LNCAP (cell line): ENCODE measurements around the gene TMTC1.

Source experiments
- TF ChIP-seq, protein P1 (sequence below): fragments of 450-650 bp; IDR thresholded peaks from 2 replicates; pipeline ENCODE4 v1.5.1; 2017; ENCODE audit warnings: mild to moderate bottlenecking

TMTC1 gene

DNA sequence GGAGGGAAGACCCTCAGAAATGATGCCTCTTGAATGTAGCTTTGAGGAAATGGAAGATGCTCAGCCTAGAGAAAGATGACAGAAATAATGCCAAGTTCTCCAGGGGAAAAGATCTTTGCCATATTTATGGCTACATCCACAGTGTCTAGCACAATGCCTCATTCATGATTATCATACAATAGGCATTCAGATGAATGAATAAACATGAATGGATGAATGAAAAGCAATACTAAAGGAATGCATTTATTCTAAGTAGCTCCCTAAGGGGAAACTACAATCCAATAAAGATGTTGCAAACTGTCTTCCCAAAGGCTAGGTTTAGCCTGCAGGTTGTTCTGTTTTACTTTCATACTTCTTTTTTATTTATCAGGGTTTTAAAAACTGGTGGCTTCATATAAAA, 12.0 kb downstream of the TMTC1 start:
- TF ChIP-seq, protein P1, sequence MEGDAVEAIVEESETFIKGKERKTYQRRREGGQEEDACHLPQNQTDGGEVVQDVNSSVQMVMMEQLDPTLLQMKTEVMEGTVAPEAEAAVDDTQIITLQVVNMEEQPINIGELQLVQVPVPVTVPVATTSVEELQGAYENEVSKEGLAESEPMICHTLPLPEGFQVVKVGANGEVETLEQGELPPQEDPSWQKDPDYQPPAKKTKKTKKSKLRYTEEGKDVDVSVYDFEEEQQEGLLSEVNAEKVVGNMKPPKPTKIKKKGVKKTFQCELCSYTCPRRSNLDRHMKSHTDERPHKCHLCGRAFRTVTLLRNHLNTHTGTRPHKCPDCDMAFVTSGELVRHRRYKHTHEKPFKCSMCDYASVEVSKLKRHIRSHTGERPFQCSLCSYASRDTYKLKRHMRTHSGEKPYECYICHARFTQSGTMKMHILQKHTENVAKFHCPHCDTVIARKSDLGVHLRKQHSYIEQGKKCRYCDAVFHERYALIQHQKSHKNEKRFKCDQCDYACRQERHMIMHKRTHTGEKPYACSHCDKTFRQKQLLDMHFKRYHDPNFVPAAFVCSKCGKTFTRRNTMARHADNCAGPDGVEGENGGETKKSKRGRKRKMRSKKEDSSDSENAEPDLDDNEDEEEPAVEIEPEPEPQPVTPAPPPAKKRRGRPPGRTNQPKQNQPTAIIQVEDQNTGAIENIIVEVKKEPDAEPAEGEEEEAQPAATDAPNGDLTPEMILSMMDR: no peak

DNA sequence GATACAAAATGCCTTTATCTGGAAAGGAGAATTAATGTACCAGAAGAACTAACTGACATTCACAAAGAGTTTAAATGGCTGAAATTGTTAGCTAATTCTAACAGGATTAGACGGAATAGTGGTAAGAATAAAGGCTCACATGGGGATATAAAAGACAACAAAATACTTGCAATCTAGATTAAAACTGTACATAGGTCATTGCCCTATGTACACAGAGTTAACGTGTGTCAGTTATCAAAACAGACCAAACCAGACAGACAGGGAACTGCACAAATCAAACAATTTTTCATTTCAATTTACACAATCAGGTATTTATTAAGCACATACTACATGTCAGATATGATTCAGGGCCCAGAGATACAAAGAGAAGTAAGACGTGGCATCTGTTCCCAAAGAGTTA, 12.6 kb downstream of the TMTC1 start:
- TF ChIP-seq, protein P1: no peak

DNA sequence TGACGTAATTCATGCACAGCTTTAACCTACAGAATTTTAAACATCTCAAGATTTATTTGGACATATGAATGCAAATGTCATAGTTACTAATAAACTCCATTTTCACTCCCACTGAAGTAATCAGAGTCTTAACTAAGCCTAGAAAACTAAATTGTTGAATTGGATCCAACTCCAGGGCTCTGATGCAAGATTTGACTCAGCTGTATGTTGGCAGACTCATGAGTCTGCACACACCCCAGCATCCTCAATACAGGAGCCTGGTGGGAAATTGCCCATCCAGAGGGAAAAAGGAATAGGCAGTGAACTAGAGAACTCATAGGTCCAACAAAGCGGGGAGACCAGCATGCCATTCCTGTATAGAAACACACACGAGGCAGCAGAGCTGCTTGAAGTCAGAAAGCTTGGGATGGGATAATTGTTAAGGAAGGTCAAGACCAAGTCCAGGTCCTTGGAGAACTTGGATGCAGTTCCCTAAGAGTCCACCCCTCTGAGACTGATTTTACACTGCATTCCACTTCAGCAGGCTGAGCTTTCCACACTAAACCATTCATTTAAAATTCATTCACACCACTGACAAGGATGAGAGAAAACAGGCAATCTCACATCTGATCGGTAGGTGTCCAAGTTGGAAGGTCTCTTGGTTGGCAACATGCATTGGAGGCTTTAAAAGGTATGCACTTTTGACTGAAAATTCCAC, 14.4 kb downstream of the TMTC1 start:
- TF ChIP-seq, protein P1: no peak

DNA sequence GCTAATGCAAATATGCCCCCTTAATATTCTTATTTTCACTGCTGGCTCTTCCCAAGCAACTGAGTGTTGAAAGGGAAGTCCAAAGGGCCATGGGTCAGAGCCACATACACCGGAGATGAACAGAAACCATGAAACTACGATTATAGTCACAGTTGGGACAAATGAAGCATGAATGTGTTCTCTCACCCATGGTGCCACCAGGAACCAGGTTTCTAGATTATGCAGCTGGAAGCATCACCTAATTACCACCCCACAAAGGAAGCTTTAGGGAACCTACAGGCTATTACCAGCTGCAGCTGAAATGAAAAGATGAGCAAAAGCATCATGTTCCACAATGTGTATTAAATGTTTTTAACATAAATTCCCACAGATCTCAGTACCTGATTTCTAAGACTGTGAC, 15.4 kb downstream of the TMTC1 start:
- TF ChIP-seq, protein P1: no peak

DNA sequence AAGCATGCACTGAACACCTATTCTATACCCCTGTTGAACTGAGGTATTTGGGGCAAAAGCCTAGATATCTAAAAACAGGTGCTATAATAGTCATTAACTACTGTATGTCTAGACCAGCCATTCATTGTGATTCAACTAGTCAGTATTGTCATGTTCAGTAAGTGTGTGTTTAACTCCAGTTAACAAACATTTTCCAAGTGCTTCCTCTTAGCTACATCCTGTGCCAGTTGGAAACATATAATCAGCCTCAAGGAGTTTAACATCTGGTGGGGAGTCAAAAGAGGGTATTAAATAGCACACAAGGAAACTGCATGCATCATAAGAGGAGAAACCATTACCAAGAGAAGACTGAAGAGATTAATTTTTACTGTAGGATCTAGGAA, 20.4 kb downstream of the TMTC1 start:
- TF ChIP-seq, protein P1: no peak

DNA sequence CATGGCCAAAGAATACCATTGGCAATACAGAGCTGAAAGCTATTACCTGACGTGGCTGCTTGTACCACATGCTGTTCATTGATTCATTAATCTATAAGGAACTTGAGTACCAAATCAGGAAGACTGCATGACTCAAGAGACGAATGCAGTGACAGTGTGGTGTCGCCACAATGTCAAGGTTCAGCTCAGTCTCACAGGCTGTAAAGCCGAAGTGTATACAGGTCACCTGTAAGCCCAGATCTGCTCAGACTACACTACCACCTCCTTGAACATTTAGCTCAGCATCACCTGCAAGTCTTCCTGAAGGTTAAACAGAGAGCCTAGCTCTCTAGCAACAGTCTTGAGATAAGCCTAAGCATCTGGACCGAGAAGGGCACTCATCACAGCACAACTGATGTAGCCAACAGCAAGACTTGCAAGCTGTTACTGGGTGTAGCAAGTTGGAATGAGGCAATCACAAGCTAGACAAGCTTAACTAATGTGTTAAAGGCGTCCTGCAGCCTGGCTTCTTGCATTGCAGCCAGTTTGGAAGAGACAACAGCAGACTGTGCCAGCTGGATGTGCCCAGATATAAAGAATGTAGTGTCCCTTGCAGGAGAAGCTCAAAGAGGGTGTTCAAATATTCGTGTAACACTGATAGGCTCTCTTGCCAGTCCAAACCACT, 21.0 kb downstream of the TMTC1 start:
- TF ChIP-seq, protein P1: no peak

DNA sequence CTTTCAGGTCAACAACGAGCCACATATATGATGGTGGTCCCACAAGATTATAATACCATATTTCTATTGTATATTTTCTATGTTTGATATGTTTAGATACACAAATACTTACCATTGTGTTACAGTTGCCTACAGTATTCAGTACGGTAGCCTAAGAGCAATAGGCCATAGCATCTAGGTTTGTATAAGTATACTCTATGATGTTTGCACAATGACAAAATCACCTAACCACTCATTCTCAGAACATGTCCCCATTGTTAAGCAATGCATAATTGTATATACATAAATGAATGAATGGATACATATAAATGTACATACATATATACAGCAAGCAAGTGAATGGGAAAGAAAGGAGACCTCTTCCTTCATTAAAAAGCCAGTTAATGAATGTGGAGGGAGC, 23.8 kb downstream of the TMTC1 start:
- TF ChIP-seq, protein P1: no peak
